VCaP (cell line): Measurements from ENCODE around the gene JMJD1C.
A peak's percentile ranks its signal among the peaks of the same experiment; 100 is the strongest.

Experiments used
- H3K27ac ChIP-seq: fragments of 450-650 bp; 2 replicates; pipeline ENCODE4 v1.5.1; 2017
- TF ChIP-seq, protein P1 (sequence below): fragments of 450-650 bp; conservative IDR thresholded peaks from 2 replicates; pipeline ENCODE4 v1.5.1; 2017; ENCODE audit warnings: mild to moderate bottlenecking, moderate library complexity

The JMJD1C gene

GRCh38 chr10:63446716-63447440 lies 18.9 kb downstream of the JMJD1C start:
- TF ChIP-seq, protein P1, sequence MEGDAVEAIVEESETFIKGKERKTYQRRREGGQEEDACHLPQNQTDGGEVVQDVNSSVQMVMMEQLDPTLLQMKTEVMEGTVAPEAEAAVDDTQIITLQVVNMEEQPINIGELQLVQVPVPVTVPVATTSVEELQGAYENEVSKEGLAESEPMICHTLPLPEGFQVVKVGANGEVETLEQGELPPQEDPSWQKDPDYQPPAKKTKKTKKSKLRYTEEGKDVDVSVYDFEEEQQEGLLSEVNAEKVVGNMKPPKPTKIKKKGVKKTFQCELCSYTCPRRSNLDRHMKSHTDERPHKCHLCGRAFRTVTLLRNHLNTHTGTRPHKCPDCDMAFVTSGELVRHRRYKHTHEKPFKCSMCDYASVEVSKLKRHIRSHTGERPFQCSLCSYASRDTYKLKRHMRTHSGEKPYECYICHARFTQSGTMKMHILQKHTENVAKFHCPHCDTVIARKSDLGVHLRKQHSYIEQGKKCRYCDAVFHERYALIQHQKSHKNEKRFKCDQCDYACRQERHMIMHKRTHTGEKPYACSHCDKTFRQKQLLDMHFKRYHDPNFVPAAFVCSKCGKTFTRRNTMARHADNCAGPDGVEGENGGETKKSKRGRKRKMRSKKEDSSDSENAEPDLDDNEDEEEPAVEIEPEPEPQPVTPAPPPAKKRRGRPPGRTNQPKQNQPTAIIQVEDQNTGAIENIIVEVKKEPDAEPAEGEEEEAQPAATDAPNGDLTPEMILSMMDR: no peak
- peak overlapping the region; percentile 55 for H3K27ac ChIP-seq

DNA sequence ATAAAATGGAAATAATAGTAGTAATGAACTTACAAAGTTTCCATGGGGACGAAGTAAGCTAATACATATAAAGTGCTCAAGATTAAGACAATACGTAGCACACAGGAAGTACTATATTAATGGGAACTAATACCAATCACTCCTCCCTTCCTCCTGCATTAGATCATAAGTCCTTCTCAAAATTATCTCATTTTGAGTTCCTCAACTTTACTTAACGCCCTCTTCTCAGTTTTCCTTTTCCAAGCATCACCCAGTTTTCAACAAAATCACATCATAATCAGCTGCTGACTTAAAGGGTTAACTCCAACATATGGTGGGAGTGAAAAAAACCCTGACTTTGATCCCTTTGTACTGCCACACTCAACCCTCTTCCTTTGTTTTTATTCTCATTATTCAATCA lies 24.4 kb downstream of the JMJD1C start:
- TF ChIP-seq, protein P1: no peak
- no peak overlapping the region for H3K27ac ChIP-seq

DNA sequence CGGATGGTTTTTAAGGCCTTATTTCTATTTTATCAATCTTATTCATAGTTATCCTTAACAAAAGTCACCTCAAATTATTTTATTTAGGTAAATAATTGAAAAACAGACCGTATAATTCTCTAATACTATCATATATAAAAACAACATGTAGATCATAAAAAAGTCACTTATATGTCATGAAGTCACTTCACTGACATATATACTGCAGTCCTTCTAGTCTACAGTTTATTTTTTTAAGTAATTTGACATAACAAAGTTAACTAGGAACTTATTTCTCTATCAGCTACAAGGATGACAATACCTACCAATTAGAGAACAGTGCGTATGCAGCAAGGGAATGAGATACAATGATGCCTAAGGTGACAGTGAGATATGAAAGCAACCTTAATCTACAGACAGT lies 26.2 kb downstream of the JMJD1C start:
- no peak overlapping the region for H3K27ac ChIP-seq

GRCh38 chr10:63438506-63439498 lies 27.0 kb downstream of the JMJD1C start:
- TF ChIP-seq, protein P1: no peak
- H3K27ac ChIP-seq: no peak overlapping the region

More for the DNA sequence above, 26.2 kb downstream of the JMJD1C start:
- TF ChIP-seq, protein P1: no peak

GRCh38 chr10:63437116-63437949 lies 28.4 kb downstream of the JMJD1C start:
- TF ChIP-seq, protein P1: no peak
- H3K27ac ChIP-seq: no peak overlapping the region

DNA sequence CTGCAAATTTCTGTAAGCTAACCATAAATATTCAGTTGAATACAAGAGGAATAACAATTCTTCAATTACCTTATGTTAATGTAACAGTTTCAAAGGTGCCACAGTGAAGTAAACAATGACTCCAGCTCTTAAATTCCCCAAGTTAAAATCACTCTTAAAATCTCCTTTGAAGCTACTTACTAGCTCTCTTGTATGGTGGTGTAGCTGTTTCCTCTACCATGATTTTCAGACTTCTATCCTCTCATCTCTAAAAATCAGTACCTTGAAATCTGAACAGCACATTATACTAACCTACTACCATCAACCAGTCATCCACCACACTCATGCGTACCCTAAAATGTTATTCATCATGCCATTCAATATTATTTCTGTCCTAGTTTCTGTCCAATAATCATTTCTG lies 29.6 kb downstream of the JMJD1C start:
- no peak overlapping the region for H3K27ac ChIP-seq

More for the DNA sequence above, 29.6 kb downstream of the JMJD1C start:
- TF ChIP-seq, protein P1: no peak
